Calu3 (cell line): ENCODE measurements around the gene ITPR1. TPM values are rescaled to one million over a fixed set of nuclear protein-coding genes. Genes with fewer than 3 reads are reported as not detected.

Experiments
- BruUV-seq: library from RNA; stranded (reverse); fragments of 400-500 nt; replicated peaks from 2 replicates; lab custom pipeline; 2021; lab: Mats Ljungman, UMichigan
- CTCF ChIA-PET: fragments of 300-600 bp; sonication (Branson Sonifier 250); formaldehyde crosslinking; loops from one replicate; lab custom pipeline; 2022; ENCODE audit warnings: antibody characterized with exemption; lab: Charles Lee
- DNase-seq: peaks from one replicate; pipeline ENCODE4 v3.0.0; 2022
- H3K27ac Mint-ChIP-seq: one replicate; pipeline ENCODE4 v1.8.0; 2022; ENCODE audit warnings: mixed read lengths; ENCODE audit not compliant: unreplicated experiment
- H3K27me3 Mint-ChIP-seq: one replicate; pipeline ENCODE4 v1.8.0; 2022; ENCODE audit warnings: mixed read lengths; ENCODE audit not compliant: unreplicated experiment
- H3K36me3 Mint-ChIP-seq: one replicate; pipeline ENCODE4 v1.8.0; 2022; ENCODE audit warnings: mild to moderate bottlenecking, moderate library complexity, mixed read lengths; ENCODE audit not compliant: insufficient read depth, unreplicated experiment
- H3K4me1 Mint-ChIP-seq: one replicate; pipeline ENCODE4 v1.8.0; 2022; ENCODE audit warnings: mild to moderate bottlenecking, low read depth, mixed read lengths; ENCODE audit not compliant: unreplicated experiment
- H3K4me3 Mint-ChIP-seq: one replicate; pipeline ENCODE4 v1.8.0; 2022; ENCODE audit warnings: mild to moderate bottlenecking, low read depth, moderate library complexity, mixed read lengths; ENCODE audit not compliant: unreplicated experiment
- H3K9me3 Mint-ChIP-seq: one replicate; pipeline ENCODE4 v1.8.0; 2022; ENCODE audit warnings: low read depth, mixed read lengths; ENCODE audit not compliant: unreplicated experiment
- CTCF ChIP-seq: fragments of 200-600 bp; IDR thresholded peaks from one replicate; pipeline ENCODE4 v1.8.0; 2022; ENCODE audit warnings: antibody characterized with exemption; ENCODE audit not compliant: unreplicated experiment
- intact Hi-C: fragments of 100-400 bp; cut with micrococcal nuclease; formaldehyde crosslinking; loops from one replicate; pipeline ENCODE4 v1.10.0; 2022; ENCODE audit not compliant: unreplicated experiment
- total RNA-seq: library from RNA; stranded (reverse); gene quantifications from 2 replicates; pipeline ENCODE4 v1.2.3, GENCODE V29; 2022

Gene ITPR1
- total RNA-seq, 1 experiment from 2014 or later: 4.2 TPM

- Mint-ChIP-seq H3K27me3 (no peaks in the 10 kb centered on the region), H3K4me1 (no peaks in the 10 kb centered on the region), H3K36me3 (no peaks in the 10 kb centered on the region), H3K9me3 (no peaks in the 10 kb centered on the region), H3K27ac (no peak overlapping the region), H3K4me3 (no peak overlapping the region)
- intact Hi-C loops: no loop called here
- CTCF ChIA-PET: no interaction called here
- no peak for TF ChIP-seq CTCF
- no TSS peak for BruUV-seq
- no peak for DNase-seq
Measured at GRCh38 chr3:4689021-4689420, 195.9 kb downstream of the ITPR1 start.

GRCh38 chr3:4690277-4690676 lies 197.1 kb downstream of the ITPR1 start:
- CTCF ChIA-PET: no interaction called here
- BruUV-seq: no TSS peak
- DNase-seq: no peak
- TF ChIP-seq CTCF: no peak
- Mint-ChIP-seq H3K36me3 (no peaks in the 10 kb centered on the region), H3K27ac (no peak overlapping the region), H3K27me3 (no peaks in the 10 kb centered on the region), H3K9me3 (no peaks in the 10 kb centered on the region), H3K4me1 (no peaks in the 10 kb centered on the region), H3K4me3 (no peak overlapping the region)
- intact Hi-C loops: no loop called here

GRCh38 chr3:4693620-4694019 lies 200.5 kb downstream of the ITPR1 start:
- intact Hi-C loops: no loop called here
- CTCF ChIA-PET: no interaction called here
- Mint-ChIP-seq H3K4me1 (no peaks in the 10 kb centered on the region), H3K27me3 (no peaks in the 10 kb centered on the region), H3K36me3 (no peaks in the 10 kb centered on the region), H3K9me3 (no peaks in the 10 kb centered on the region), H3K4me3 (no peak overlapping the region), H3K27ac (no peak overlapping the region)
- no peak for TF ChIP-seq CTCF
- no TSS peak for BruUV-seq
- DNase-seq: no peak

- no TSS peak for BruUV-seq
- DNase-seq: no peak
- Mint-ChIP-seq H3K27ac (no peak overlapping the region), H3K9me3 (no peaks in the 10 kb centered on the region), H3K4me3 (no peak overlapping the region), H3K4me1 (no peaks in the 10 kb centered on the region), H3K27me3 (no peaks in the 10 kb centered on the region), H3K36me3 (no peaks in the 10 kb centered on the region)
- TF ChIP-seq CTCF: no peak
- CTCF ChIA-PET: no interaction called here
- intact Hi-C loops: no loop called here
Measured at GRCh38 chr3:4695846-4696245, 202.7 kb downstream of the ITPR1 start.
